Calu3 (cell line): ENCODE data around the gene MAP3K6. TPM values are rescaled to one million over a fixed set of nuclear protein-coding genes. Genes with fewer than 3 reads are reported as not detected.

Experiments used
- BruUV-seq: library from RNA; stranded (reverse); fragments of 400-500 nt; replicated peaks from 2 replicates; lab custom pipeline; 2021; lab: Mats Ljungman, UMichigan
- CTCF ChIA-PET: fragments of 300-600 bp; sonication (Branson Sonifier 250); formaldehyde crosslinking; loops from one replicate; lab custom pipeline; 2022; ENCODE audit warnings: antibody characterized with exemption; lab: Charles Lee
- DNase-seq: peaks from one replicate; pipeline ENCODE4 v3.0.0; 2022
- H3K27ac Mint-ChIP-seq: one replicate; pipeline ENCODE4 v1.8.0; 2022; ENCODE audit warnings: mixed read lengths; ENCODE audit not compliant: unreplicated experiment
- H3K27me3 Mint-ChIP-seq: one replicate; pipeline ENCODE4 v1.8.0; 2022; ENCODE audit warnings: mixed read lengths; ENCODE audit not compliant: unreplicated experiment
- H3K36me3 Mint-ChIP-seq: one replicate; pipeline ENCODE4 v1.8.0; 2022; ENCODE audit warnings: mild to moderate bottlenecking, moderate library complexity, mixed read lengths; ENCODE audit not compliant: insufficient read depth, unreplicated experiment
- H3K4me1 Mint-ChIP-seq: one replicate; pipeline ENCODE4 v1.8.0; 2022; ENCODE audit warnings: mild to moderate bottlenecking, low read depth, mixed read lengths; ENCODE audit not compliant: unreplicated experiment
- H3K4me3 Mint-ChIP-seq: one replicate; pipeline ENCODE4 v1.8.0; 2022; ENCODE audit warnings: mild to moderate bottlenecking, low read depth, moderate library complexity, mixed read lengths; ENCODE audit not compliant: unreplicated experiment
- H3K9me3 Mint-ChIP-seq: one replicate; pipeline ENCODE4 v1.8.0; 2022; ENCODE audit warnings: low read depth, mixed read lengths; ENCODE audit not compliant: unreplicated experiment
- intact Hi-C: fragments of 100-400 bp; cut with micrococcal nuclease; formaldehyde crosslinking; loops from one replicate; pipeline ENCODE4 v1.10.0; 2022; ENCODE audit not compliant: unreplicated experiment
- total RNA-seq: library from RNA; stranded (reverse); gene quantifications from 2 replicates; pipeline ENCODE4 v1.2.3, GENCODE V29; 2022
- TF ChIP-seq, protein P1 (sequence below): fragments of 200-600 bp; IDR thresholded peaks from one replicate; pipeline ENCODE4 v1.8.0; 2022; ENCODE audit warnings: antibody characterized with exemption; ENCODE audit not compliant: unreplicated experiment

MAP3K6 gene
- total RNA-seq, 1 experiment from 2014 or later, result 10.3 TPM

DNA sequence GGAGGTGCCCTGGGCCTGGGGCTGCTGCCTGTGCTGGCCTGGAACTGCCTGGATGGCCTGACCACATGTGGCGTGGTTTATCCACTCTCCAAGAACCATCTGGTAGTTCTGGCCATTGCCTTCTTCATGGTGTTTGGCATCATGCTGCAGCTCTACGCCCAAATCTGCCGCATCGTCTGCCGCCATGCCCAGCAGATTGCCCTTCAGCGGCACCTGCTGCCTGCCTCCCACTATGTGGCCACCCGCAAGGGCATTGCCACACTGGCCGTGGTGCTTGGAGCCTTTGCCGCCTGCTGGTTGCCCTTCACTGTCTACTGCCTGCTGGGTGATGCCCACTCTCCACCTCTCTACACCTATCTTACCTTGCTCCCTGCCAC, 27.5 kb upstream of the MAP3K6 start:
- Mint-ChIP-seq H3K4me3 (no peak overlapping the region), H3K4me1 (peaks cover 11% of the 10 kb centered on the region), H3K9me3 (no peaks in the 10 kb centered on the region), H3K27me3 (peaks cover 30% of the 10 kb centered on the region), H3K27ac (no peak overlapping the region), H3K36me3 (peaks cover 34% of the 10 kb centered on the region)
- no peak for DNase-seq
- CTCF ChIA-PET, result interaction anchor here (0.7 to 1.7 kb wide), 7 partner anchors 26 to 255 kb away, joined by 3 to 10 read pairs (median 4); partner anchors contain the start of gene MAP3K6
- TF ChIP-seq, protein P1, sequence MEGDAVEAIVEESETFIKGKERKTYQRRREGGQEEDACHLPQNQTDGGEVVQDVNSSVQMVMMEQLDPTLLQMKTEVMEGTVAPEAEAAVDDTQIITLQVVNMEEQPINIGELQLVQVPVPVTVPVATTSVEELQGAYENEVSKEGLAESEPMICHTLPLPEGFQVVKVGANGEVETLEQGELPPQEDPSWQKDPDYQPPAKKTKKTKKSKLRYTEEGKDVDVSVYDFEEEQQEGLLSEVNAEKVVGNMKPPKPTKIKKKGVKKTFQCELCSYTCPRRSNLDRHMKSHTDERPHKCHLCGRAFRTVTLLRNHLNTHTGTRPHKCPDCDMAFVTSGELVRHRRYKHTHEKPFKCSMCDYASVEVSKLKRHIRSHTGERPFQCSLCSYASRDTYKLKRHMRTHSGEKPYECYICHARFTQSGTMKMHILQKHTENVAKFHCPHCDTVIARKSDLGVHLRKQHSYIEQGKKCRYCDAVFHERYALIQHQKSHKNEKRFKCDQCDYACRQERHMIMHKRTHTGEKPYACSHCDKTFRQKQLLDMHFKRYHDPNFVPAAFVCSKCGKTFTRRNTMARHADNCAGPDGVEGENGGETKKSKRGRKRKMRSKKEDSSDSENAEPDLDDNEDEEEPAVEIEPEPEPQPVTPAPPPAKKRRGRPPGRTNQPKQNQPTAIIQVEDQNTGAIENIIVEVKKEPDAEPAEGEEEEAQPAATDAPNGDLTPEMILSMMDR, result no peak
- intact Hi-C loops, result no loop called here
- BruUV-seq, result no TSS peak

- intact Hi-C loops, result no loop called here
- Mint-ChIP-seq H3K4me3 (no peak overlapping the region), H3K4me1 (peaks cover 11% of the 10 kb centered on the region), H3K27me3 (peaks cover 30% of the 10 kb centered on the region), H3K27ac (no peak overlapping the region), H3K36me3 (peaks cover 32% of the 10 kb centered on the region), H3K9me3 (no peaks in the 10 kb centered on the region)
- no peak for DNase-seq
- no TSS peak for BruUV-seq
- TF ChIP-seq, protein P1, result no peak
- CTCF ChIA-PET, result no interaction called here
Observed at GRCh38 chr1:27393641-27394281, 27.0 kb upstream of the MAP3K6 start.

- Mint-ChIP-seq H3K9me3 (no peaks in the 10 kb centered on the region), H3K27ac (peak overlapping the region; percentile 92), H3K36me3 (peaks cover 26% of the 10 kb centered on the region), H3K27me3 (peaks cover 30% of the 10 kb centered on the region), H3K4me1 (peaks cover 11% of the 10 kb centered on the region), H3K4me3 (peak overlapping the region; percentile 94)
- CTCF ChIA-PET, result no interaction called here
- peak; percentile 17 for DNase-seq
- TF ChIP-seq, protein P1, result no peak
- no TSS peak for BruUV-seq
- intact Hi-C loops, result no loop called here
Observed at GRCh38 chr1:27392778-27393635, 26.2 kb upstream of the MAP3K6 start.

DNA sequence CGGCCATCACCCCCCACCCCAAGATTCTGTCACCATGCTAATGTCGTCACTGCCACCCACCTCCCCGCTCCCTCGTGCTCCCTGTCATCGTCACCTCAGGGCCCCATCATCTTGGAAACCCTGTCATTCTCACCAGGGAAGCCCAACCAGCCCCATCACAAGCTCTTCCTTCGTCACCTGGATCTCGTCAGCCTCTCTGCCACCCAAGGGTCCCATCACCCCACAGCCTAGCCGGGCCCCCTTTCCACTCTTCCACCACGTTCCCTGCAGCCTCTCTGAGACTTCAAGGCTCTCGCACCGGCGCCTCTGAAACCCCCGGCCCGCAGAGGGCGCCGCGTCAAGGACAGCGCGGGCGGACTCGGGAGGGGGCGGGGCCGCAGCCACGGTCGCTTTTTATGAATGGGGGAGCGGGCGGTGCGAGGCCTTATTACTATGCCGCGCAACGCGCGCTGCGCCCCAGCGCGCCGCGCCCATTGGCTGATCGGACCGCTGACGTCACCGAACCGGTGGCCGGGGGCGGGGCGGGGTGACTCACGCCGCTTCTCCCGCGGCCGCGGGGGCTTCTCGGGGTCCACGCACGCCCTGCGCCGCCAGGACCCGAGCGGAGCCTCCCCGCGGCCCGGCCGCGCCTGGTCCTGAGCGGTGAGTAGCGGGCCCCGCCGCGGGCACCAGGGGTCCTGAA, 25.5 kb upstream of the MAP3K6 start, which contains the start of gene GPR3:
Gene GPR3 (plus strand): TSS at position 527 of the 682 bp plus-strand sequence. CDS start 1,177 bp downstream, outside the sequence.
- DNase-seq, result peak; percentile 85
- BruUV-seq, result no TSS peak
- intact Hi-C loops, result no loop called here
- H3K4me3 Mint-ChIP-seq, result peak within 1 kb of the TSS; percentile 94
- peak within 1 kb of the TSS; percentile 92 for H3K27ac Mint-ChIP-seq
- H3K36me3 Mint-ChIP-seq, result peaks cover 18% of the 10 kb centered on the region
- H3K4me1 Mint-ChIP-seq, result peaks cover 11% of the 10 kb centered on the region
- TF ChIP-seq, protein P1, result peak; percentile 10
- CTCF ChIA-PET, result interaction anchor here (0.7 kb wide), 1 partner anchor 9 kb away, joined by 5 read pairs; no protein-coding TSS in a partner anchor
- H3K27me3 Mint-ChIP-seq, result peaks cover 33% of the 10 kb centered on the region
- H3K9me3 Mint-ChIP-seq, result no peaks in the 10 kb centered on the region
